KMS-11 (cell line): ENCODE results near the gene PLCH1.

Source experiments
- H2AFZ ChIP-seq: fragments of 200-600 bp; sonication (generic); 2 replicates; pipeline ENCODE4 v1.6.1; 2016; ENCODE audit warnings: antibody characterized with exemption, mixed run types, low read depth
- H3K27ac ChIP-seq: fragments of 200-600 bp; sonication (generic); 2 replicates; pipeline ENCODE4 v1.6.1; 2016; ENCODE audit warnings: mild to moderate bottlenecking, mixed run types
- H3K27me3 ChIP-seq: fragments of 200-600 bp; sonication (generic); 2 replicates; pipeline ENCODE4 v1.6.1; 2017; ENCODE audit warnings: mild to moderate bottlenecking, low read depth, mixed run types, moderate library complexity; ENCODE audit not compliant: insufficient read depth
- H3K36me3 ChIP-seq: fragments of 200-600 bp; sonication (generic); 2 replicates; pipeline ENCODE4 v1.6.1; 2017; ENCODE audit warnings: mild to moderate bottlenecking, mixed run types; ENCODE audit not compliant: insufficient read depth
- H3K4me1 ChIP-seq: fragments of 200-600 bp; sonication (generic); 2 replicates; pipeline ENCODE4 v1.6.1; 2016; ENCODE audit warnings: mild to moderate bottlenecking, low read depth, mixed run types; ENCODE audit not compliant: poor library complexity, severe bottlenecking
- H3K4me2 ChIP-seq: fragments of 200-600 bp; sonication (generic); 2 replicates; pipeline ENCODE4 v1.7.0; 2016; ENCODE audit warnings: mild to moderate bottlenecking, mixed run types
- H3K4me3 ChIP-seq: fragments of 200-600 bp; sonication (generic); IDR thresholded peaks from 2 replicates; pipeline ENCODE4 v1.6.1; 2017; ENCODE audit warnings: low read depth, low read length, mixed read lengths; ENCODE audit not compliant: insufficient read depth
- H3K79me2 ChIP-seq: fragments of 200-600 bp; sonication (generic); 2 replicates; pipeline ENCODE4 v1.6.1; 2016; ENCODE audit warnings: low read depth, mixed run types; ENCODE audit not compliant: insufficient read depth
- H3K9ac ChIP-seq: fragments of 200-600 bp; sonication (generic); 2 replicates; pipeline ENCODE4 v1.6.1; 2016; ENCODE audit warnings: mild to moderate bottlenecking, mixed run types
- H4K20me1 ChIP-seq: fragments of 200-600 bp; sonication (generic); 2 replicates; pipeline ENCODE4 v1.6.1; 2016; ENCODE audit warnings: mild to moderate bottlenecking, mixed run types; ENCODE audit not compliant: insufficient read depth
- CTCF ChIP-seq: fragments of 200-600 bp; sonication (generic); conservative IDR thresholded peaks from 2 replicates; pipeline ENCODE4 v1.6.1; 2017; ENCODE audit warnings: low read depth, mild to moderate bottlenecking, antibody characterized with exemption, low read length, moderate library complexity, mixed read lengths

The PLCH1 gene

GRCh38 chr3:155772801-155773200 is 27.9 kb upstream of the PLCH1 start:
- TF ChIP-seq CTCF, result no peak
- Histone ChIP-seq H3K4me1 (no peaks in the 10 kb centered on the region), H3K27ac (no peak overlapping the region), H3K36me3 (no peaks in the 10 kb centered on the region), H3K27me3 (no peaks in the 10 kb centered on the region), H3K4me2 (no peak overlapping the region), H4K20me1 (no peaks in the 10 kb centered on the region), H3K9ac (no peak overlapping the region), H3K79me2 (no peaks in the 10 kb centered on the region), H3K4me3 (no peak overlapping the region), H2AFZ (no peak overlapping the region)

- Histone ChIP-seq H3K27me3 (no peaks in the 10 kb centered on the region), H3K36me3 (no peaks in the 10 kb centered on the region), H3K4me1 (no peaks in the 10 kb centered on the region), H3K27ac (no peak overlapping the region), H3K79me2 (no peaks in the 10 kb centered on the region), H3K4me3 (no peak overlapping the region), H4K20me1 (no peaks in the 10 kb centered on the region), H3K9ac (no peak overlapping the region), H3K4me2 (no peak overlapping the region), H2AFZ (no peak overlapping the region)
- TF ChIP-seq CTCF, result no peak
These were observed 26.3 kb upstream of the PLCH1 start for GRCh38 chr3:155771126-155771525.

- no peaks in the 10 kb centered on the region for H4K20me1 ChIP-seq
- no peak overlapping the region for H3K4me3 ChIP-seq
- no peak overlapping the region for H3K27ac ChIP-seq
- H3K27me3 ChIP-seq, result no peaks in the 10 kb centered on the region
- H3K4me2 ChIP-seq, result no peak overlapping the region
- no peaks in the 10 kb centered on the region for H3K4me1 ChIP-seq
- no peaks in the 10 kb centered on the region for H3K36me3 ChIP-seq
- H3K79me2 ChIP-seq, result no peaks in the 10 kb centered on the region
- H3K9ac ChIP-seq, result no peak overlapping the region
- TF ChIP-seq CTCF, result no peak
- no peak overlapping the region for H2AFZ ChIP-seq
These were observed 21.3 kb upstream of the PLCH1 start for GRCh38 chr3:155766206-155766605.

GRCh38 chr3:155763870-155764463 is 19.1 kb upstream of the PLCH1 start:
- no peaks in the 10 kb centered on the region for H3K4me1 ChIP-seq

More at GRCh38 chr3:155763870-155764463, 19.1 kb upstream of the PLCH1 start:
- H3K79me2 ChIP-seq, result no peaks in the 10 kb centered on the region
- no peak overlapping the region for H3K4me3 ChIP-seq
- H2AFZ ChIP-seq, result no peak overlapping the region
- TF ChIP-seq CTCF, result no peak
- H3K36me3 ChIP-seq, result no peaks in the 10 kb centered on the region
- no peak overlapping the region for H3K27ac ChIP-seq
- no peaks in the 10 kb centered on the region for H3K27me3 ChIP-seq
- no peak overlapping the region for H3K4me2 ChIP-seq
- H4K20me1 ChIP-seq, result no peaks in the 10 kb centered on the region
- H3K9ac ChIP-seq, result no peak overlapping the region
